ENCODE measurements around the gene HOOK2. TPM values are rescaled to one million over a fixed set of nuclear protein-coding genes. Genes with fewer than 3 reads are reported as not detected.
A peak's percentile ranks its signal among the peaks of the same experiment; 100 is the strongest.

HOOK2 gene
- total RNA-seq, 3 donors from 2014 or later (not counting 1 experiment from before 2014, with no cell fraction given): 13.3 to 15.3 (median 13.9) TPM

- H3K36me3 Mint-ChIP-seq: no peaks in the 10 kb centered on the region
- WGBS (ENCODE audit: insufficient coverage): 0% methylated on average over 13 of the region's 15 CpGs
- DNase-seq: peak in 1 of 2 donors; percentile 70
- H3K9me3 Mint-ChIP-seq: no peaks in the 10 kb centered on the region
- H3K27me3 ChIP-seq (ENCODE audit: control insufficient read depth, insufficient read depth, low read length): no peaks in the 10 kb centered on the region
- no peaks in the 10 kb centered on the region for H3K27me3 Mint-ChIP-seq (ENCODE audit: low read depth in 2 of 2)
- intact Hi-C loops (cut with micrococcal nuclease): loop anchor here (1.0 kb wide), 1 partner anchor 10 kb away; the partner anchor contains the start of gene TNPO2
- peaks cover 60% of the 10 kb centered on the region for H3K4me1 ChIP-seq (ENCODE audit: control insufficient read depth, insufficient read depth, low read length)
- peak overlapping the region; percentile 91 for H3K4me3 Mint-ChIP-seq
- H3K9me3 ChIP-seq (ENCODE audit: control insufficient read depth, insufficient read depth, low read length): no peaks in the 10 kb centered on the region
- H3K4me3 ChIP-seq (ENCODE audit: low read length): peak overlapping the region; percentile 91
- peak overlapping the region; percentile 81 for H3K27ac ChIP-seq (ENCODE audit: low read length)
- H3K27ac Mint-ChIP-seq: peak overlapping the region; percentile 92 to 97
- TF ChIP-seq CTCF (IDR thresholded peaks at IDR 0.05): peak; percentile 20
- ATAC-seq: no peak
- H3K4me1 Mint-ChIP-seq: peaks cover 38 to 54% of the 10 kb centered on the region in 2 donors
- peaks cover 25% of the 10 kb centered on the region for H3K36me3 ChIP-seq (ENCODE audit: control insufficient read depth, insufficient read depth, low read length)
These were observed 41.8 kb downstream of the HOOK2 start for GRCh38 chr19:12733369-12734214.

- no peak for DNase-seq
- H3K36me3 ChIP-seq (ENCODE audit: control insufficient read depth, insufficient read depth, low read length): peaks cover 31% of the 10 kb centered on the region
- WGBS (ENCODE audit: insufficient coverage): 95% methylated on average over 24 of the region's 24 CpGs
- Mint-ChIP-seq H3K36me3 (no peaks in the 10 kb centered on the region), H3K9me3 (no peaks in the 10 kb centered on the region), H3K27me3 (ENCODE audit: low read depth in 2 of 2) (no peaks in the 10 kb centered on the region), H3K27ac (no peak overlapping the region), H3K4me3 (no peak overlapping the region), H3K4me1 (peaks cover 24 to 32% of the 10 kb centered on the region in 2 donors)
- ATAC-seq: no peak
- peaks cover 43% of the 10 kb centered on the region for H3K4me1 ChIP-seq (ENCODE audit: control insufficient read depth, insufficient read depth, low read length)
- H3K27me3 ChIP-seq (ENCODE audit: control insufficient read depth, insufficient read depth, low read length): no peaks in the 10 kb centered on the region
- H3K27ac ChIP-seq (ENCODE audit: low read length): no peak overlapping the region
- H3K9me3 ChIP-seq (ENCODE audit: control insufficient read depth, insufficient read depth, low read length): no peaks in the 10 kb centered on the region
- intact Hi-C loops (cut with micrococcal nuclease): no loop called here
- TF ChIP-seq CTCF (IDR thresholded peaks at IDR 0.05): no peak
- H3K4me3 ChIP-seq (ENCODE audit: low read length): no peak overlapping the region
These were observed 44.0 kb downstream of the HOOK2 start for GRCh38 chr19:12731337-12731736.

- H3K27me3 Mint-ChIP-seq (ENCODE audit: low read depth in 2 of 2): no peaks in the 10 kb centered on the region
- no peaks in the 10 kb centered on the region for H3K9me3 Mint-ChIP-seq
- no peak for TF ChIP-seq CTCF (IDR thresholded peaks at IDR 0.05)
- H3K9me3 ChIP-seq (ENCODE audit: control insufficient read depth, insufficient read depth, low read length): no peaks in the 10 kb centered on the region
- no peak overlapping the region for H3K4me3 ChIP-seq (ENCODE audit: low read length)
- no peaks in the 10 kb centered on the region for H3K36me3 Mint-ChIP-seq
- 81% methylated on average over 3 of the region's 3 CpGs for WGBS (ENCODE audit: insufficient coverage)
- peaks cover 24 to 32% of the 10 kb centered on the region in 2 donors for H3K4me1 Mint-ChIP-seq
- no peak overlapping the region for H3K27ac ChIP-seq (ENCODE audit: low read length)
- no peak overlapping the region for H3K4me3 Mint-ChIP-seq
- H3K27me3 ChIP-seq (ENCODE audit: control insufficient read depth, insufficient read depth, low read length): no peaks in the 10 kb centered on the region
- peak overlapping the region; percentile 29 to 52 for H3K27ac Mint-ChIP-seq
- intact Hi-C loops (cut with micrococcal nuclease): no loop called here
- DNase-seq (no peak), ATAC-seq (no peak)
- peaks cover 39% of the 10 kb centered on the region for H3K4me1 ChIP-seq (ENCODE audit: control insufficient read depth, insufficient read depth, low read length)
- H3K36me3 ChIP-seq (ENCODE audit: control insufficient read depth, insufficient read depth, low read length): peaks cover 31% of the 10 kb centered on the region
These were observed 45.3 kb downstream of the HOOK2 start for GRCh38 chr19:12730064-12730463.
